Measurements from ENCODE around the gene EID3. TPM values are rescaled to one million over a fixed set of nuclear protein-coding genes. Genes with fewer than 3 reads are reported as not detected.

EID3 gene
- total RNA-seq, 1 donor from 2014 or later, result 6.2 TPM

DNA sequence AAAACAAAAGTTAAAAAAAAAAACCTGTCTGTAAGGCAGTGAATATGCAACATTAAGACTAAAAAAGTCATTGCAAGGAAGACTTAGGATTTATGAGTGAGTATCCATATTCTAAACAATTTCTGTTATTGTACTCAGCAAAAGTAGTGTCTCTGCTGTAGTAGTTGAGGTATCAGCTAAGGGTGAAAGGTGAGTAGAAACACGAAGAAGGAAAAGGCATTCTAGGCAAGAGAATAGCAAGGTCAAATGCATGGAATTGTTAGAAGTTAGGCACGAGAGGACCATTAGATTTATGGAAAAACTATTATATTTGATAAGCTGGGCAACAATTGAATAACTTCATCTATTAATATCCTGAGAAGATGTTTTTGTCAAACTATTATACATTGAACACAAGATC lies 1.8 kb downstream of the EID3 start:
- intact Hi-C loops (cut with micrococcal nuclease), result no loop called here
- no peak overlapping the region for H3K27ac Mint-ChIP-seq
- H3K4me3 Mint-ChIP-seq, result no peak overlapping the region
- no peaks in the 10 kb centered on the region for H3K9me3 Mint-ChIP-seq
- peaks cover 32% of the 10 kb centered on the region for H3K4me1 Mint-ChIP-seq
- ChIA-PET CTCF (no interaction called here), POLR2A (no interaction called here)
- TF ChIP-seq, protein P1, sequence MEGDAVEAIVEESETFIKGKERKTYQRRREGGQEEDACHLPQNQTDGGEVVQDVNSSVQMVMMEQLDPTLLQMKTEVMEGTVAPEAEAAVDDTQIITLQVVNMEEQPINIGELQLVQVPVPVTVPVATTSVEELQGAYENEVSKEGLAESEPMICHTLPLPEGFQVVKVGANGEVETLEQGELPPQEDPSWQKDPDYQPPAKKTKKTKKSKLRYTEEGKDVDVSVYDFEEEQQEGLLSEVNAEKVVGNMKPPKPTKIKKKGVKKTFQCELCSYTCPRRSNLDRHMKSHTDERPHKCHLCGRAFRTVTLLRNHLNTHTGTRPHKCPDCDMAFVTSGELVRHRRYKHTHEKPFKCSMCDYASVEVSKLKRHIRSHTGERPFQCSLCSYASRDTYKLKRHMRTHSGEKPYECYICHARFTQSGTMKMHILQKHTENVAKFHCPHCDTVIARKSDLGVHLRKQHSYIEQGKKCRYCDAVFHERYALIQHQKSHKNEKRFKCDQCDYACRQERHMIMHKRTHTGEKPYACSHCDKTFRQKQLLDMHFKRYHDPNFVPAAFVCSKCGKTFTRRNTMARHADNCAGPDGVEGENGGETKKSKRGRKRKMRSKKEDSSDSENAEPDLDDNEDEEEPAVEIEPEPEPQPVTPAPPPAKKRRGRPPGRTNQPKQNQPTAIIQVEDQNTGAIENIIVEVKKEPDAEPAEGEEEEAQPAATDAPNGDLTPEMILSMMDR (IDR thresholded peaks at IDR 0.05), result no peak
- H3K27me3 Mint-ChIP-seq, result no peaks in the 10 kb centered on the region
- no peak for ATAC-seq (ENCODE audit: low read depth)
- DNase-seq, result no peak
- peaks cover 31% of the 10 kb centered on the region for H3K36me3 Mint-ChIP-seq (ENCODE audit: low read depth)

DNA sequence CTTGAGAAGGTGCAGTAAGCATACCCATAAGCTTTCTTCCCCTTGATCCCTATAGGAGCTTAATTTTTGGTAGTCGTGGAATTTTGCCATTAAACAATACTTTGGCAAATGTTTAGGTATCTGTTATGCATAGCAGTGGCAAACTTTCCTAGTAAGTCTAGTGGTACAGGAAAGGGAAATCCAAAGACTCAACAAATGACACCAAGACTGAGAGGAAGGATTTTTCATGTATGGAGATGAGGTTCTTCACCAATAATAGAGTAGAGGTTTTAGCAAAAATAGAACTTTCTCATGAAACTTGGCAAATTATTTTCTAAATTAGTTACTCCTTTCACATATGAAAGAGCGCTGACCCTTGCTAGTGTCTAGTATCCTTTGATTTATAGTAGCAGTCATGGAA lies 2.8 kb downstream of the EID3 start:
- ChIA-PET POLR2A (interaction anchor here (0.6 kb wide), 1 partner anchor 234 kb away, joined by 3 read pairs; no protein-coding TSS in a partner anchor), CTCF (no interaction called here)
- no peaks in the 10 kb centered on the region for H3K9me3 Mint-ChIP-seq
- intact Hi-C loops (cut with micrococcal nuclease), result no loop called here
- TF ChIP-seq, protein P1 (IDR thresholded peaks at IDR 0.05), result no peak
- no peak overlapping the region for H3K4me3 Mint-ChIP-seq
- DNase-seq (no peak), ATAC-seq (ENCODE audit: low read depth) (no peak)
- peaks cover 32% of the 10 kb centered on the region for H3K4me1 Mint-ChIP-seq
- no peak overlapping the region for H3K27ac Mint-ChIP-seq
- no peaks in the 10 kb centered on the region for H3K27me3 Mint-ChIP-seq
- H3K36me3 Mint-ChIP-seq (ENCODE audit: low read depth), result peaks cover 35% of the 10 kb centered on the region

DNA sequence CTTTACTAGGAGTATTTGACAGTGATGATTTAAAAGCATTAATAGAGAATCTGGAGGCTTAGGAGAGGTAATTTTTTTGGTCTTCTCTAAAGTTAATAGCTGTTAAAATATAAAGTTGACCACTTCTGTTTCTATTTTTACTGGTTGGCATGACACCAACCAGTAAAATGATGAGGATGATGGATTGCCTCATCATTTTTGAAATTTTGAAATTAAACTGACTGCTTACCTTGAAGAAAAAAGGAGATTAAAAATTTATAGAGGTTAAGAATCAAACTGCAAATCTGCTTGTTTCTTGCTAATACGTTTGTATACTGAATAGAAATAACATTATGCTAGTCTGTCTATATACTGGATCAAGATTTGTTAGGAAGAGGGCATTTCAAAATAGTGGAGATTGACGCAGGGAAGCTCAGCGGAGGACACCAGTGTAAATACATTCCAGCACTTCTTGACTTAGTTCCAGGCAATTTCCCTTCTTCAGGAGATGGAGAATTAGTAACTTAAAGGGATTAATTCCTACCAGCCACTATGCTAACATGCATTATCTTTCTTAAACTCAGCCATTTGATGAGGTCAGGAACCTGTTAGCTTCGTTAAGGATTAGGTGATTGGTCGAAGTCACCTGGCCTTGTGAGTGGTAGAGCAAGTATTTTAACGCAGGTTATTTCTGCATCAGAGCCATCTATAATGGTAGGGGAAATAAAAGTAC lies 3.6 kb downstream of the EID3 start:
- POLR2A ChIA-PET, result no interaction called here
- no peak overlapping the region for H3K4me3 Mint-ChIP-seq

DNA sequence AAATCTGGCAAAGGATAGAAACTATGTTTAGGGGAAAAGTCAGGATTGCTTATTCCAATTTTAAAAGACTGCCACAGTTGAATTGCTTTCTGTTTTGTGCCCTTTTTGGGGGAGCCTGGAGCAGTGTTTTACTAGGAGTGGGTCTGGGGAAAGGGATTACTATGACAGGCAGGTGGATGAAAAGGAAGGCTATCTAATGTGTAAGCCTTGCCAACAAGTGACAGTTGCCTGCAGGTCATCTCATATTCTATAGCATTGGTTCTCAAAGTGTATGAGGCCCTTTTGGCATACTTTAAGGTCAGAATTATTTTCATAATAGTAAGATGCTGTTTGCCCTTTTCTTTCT lies 4.1 kb downstream of the EID3 start:
- ChIA-PET CTCF (no interaction called here), POLR2A (no interaction called here)
- Mint-ChIP-seq H3K4me1 (peaks cover 31% of the 10 kb centered on the region), H3K4me3 (no peak overlapping the region), H3K9me3 (no peaks in the 10 kb centered on the region), H3K36me3 (ENCODE audit: low read depth) (peaks cover 46% of the 10 kb centered on the region), H3K27me3 (no peaks in the 10 kb centered on the region), H3K27ac (no peak overlapping the region)
- TF ChIP-seq, protein P1 (IDR thresholded peaks at IDR 0.05), result no peak
- intact Hi-C loops (cut with micrococcal nuclease), result no loop called here
- ATAC-seq (ENCODE audit: low read depth) (no peak), DNase-seq (no peak)

More for the DNA sequence above, 3.6 kb downstream of the EID3 start:
- Mint-ChIP-seq H3K27me3 (no peaks in the 10 kb centered on the region), H3K4me1 (peaks cover 32% of the 10 kb centered on the region), H3K9me3 (no peaks in the 10 kb centered on the region), H3K27ac (no peak overlapping the region), H3K36me3 (ENCODE audit: low read depth) (peaks cover 41% of the 10 kb centered on the region)
- TF ChIP-seq, protein P1 (IDR thresholded peaks at IDR 0.05), result no peak
- intact Hi-C loops (cut with micrococcal nuclease), result no loop called here
- DNase-seq, result no peak
- CTCF ChIA-PET, result no interaction called here
- ATAC-seq (ENCODE audit: low read depth), result no peak

DNA sequence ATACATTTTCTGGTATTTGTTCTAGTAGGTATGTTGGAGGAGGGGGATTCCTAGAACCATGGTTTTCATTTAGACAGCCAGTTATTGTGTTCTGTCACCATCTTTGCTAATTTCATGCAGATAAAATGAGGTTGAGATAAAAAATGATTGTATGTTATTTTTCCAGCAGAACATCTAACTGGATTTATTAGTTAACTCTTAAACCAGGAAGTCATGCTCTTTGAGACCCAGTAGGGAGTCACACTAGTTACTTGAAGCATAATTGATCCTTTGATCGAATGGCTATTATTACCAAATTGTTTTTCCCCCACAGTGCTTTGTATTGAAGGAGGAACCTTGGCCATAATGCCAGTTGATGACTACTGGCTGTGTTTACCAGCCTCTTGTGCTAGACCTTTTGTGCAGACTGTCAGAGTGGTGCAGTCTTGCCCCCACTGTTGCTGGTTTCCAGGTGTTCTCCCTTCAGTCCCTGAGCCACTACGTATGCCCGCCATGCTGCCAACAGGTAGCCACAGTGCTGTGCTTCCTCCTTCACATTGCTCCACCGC lies 6.0 kb downstream of the EID3 start:
- CTCF ChIA-PET, result no interaction called here
- no peaks in the 10 kb centered on the region for H3K27me3 Mint-ChIP-seq

More for the DNA sequence above, 6.0 kb downstream of the EID3 start:
- Mint-ChIP-seq H3K9me3 (no peaks in the 10 kb centered on the region), H3K4me3 (no peak overlapping the region), H3K27ac (no peak overlapping the region), H3K36me3 (ENCODE audit: low read depth) (peaks cover 56% of the 10 kb centered on the region), H3K4me1 (peaks cover 13% of the 10 kb centered on the region)
- intact Hi-C loops (cut with micrococcal nuclease), result no loop called here
- ATAC-seq (ENCODE audit: low read depth) (no peak), DNase-seq (no peak)
- POLR2A ChIA-PET, result no interaction called here
- TF ChIP-seq, protein P1 (IDR thresholded peaks at IDR 0.05), result no peak

All from activated B cell treated with CpG ODN at 0.5 μM for 24 hours (primary cell).